ENCODE data around the gene CACHD1. TPM values are rescaled to one million over a fixed set of nuclear protein-coding genes. Genes with fewer than 3 reads are reported as not detected.

Gene CACHD1
- polyA plus RNA-seq, 1 donor from 2014 or later = 12.7 TPM

- H3K9me2 ChIP-seq (ENCODE audit: insufficient read depth, low read length) = no peaks in the 10 kb centered on the region
- no peak overlapping the region for H3K4me2 ChIP-seq (ENCODE audit: low read length)
- no peak for TF ChIP-seq RAD21 (conservative IDR thresholded peaks at IDR 0.05)
- no peak for TF ChIP-seq POLR2AphosphoS5 (IDR thresholded peaks at IDR 0.05)
- TF ChIP-seq, protein P1, sequence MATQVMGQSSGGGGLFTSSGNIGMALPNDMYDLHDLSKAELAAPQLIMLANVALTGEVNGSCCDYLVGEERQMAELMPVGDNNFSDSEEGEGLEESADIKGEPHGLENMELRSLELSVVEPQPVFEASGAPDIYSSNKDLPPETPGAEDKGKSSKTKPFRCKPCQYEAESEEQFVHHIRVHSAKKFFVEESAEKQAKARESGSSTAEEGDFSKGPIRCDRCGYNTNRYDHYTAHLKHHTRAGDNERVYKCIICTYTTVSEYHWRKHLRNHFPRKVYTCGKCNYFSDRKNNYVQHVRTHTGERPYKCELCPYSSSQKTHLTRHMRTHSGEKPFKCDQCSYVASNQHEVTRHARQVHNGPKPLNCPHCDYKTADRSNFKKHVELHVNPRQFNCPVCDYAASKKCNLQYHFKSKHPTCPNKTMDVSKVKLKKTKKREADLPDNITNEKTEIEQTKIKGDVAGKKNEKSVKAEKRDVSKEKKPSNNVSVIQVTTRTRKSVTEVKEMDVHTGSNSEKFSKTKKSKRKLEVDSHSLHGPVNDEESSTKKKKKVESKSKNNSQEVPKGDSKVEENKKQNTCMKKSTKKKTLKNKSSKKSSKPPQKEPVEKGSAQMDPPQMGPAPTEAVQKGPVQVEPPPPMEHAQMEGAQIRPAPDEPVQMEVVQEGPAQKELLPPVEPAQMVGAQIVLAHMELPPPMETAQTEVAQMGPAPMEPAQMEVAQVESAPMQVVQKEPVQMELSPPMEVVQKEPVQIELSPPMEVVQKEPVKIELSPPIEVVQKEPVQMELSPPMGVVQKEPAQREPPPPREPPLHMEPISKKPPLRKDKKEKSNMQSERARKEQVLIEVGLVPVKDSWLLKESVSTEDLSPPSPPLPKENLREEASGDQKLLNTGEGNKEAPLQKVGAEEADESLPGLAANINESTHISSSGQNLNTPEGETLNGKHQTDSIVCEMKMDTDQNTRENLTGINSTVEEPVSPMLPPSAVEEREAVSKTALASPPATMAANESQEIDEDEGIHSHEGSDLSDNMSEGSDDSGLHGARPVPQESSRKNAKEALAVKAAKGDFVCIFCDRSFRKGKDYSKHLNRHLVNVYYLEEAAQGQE (IDR thresholded peaks at IDR 0.05; ENCODE audit: borderline replicate concordance) = no peak
- TF ChIP-seq TAF1 (IDR thresholded peaks at IDR 0.05; ENCODE audit: low read depth) = no peak
- H3K36me3 ChIP-seq (ENCODE audit: insufficient read depth, low read length) = no peaks in the 10 kb centered on the region
- no peaks in the 10 kb centered on the region for H3K9me3 ChIP-seq (ENCODE audit: low read length)
- H3K9ac ChIP-seq (ENCODE audit: low read length) = no peak overlapping the region
- no peak overlapping the region for H3K4me3 ChIP-seq (ENCODE audit: low read length)
- H3K27me3 ChIP-seq (ENCODE audit: insufficient read depth, low read depth, low read length) = no peaks in the 10 kb centered on the region
- H3K79me2 ChIP-seq (replicated peaks; ENCODE audit: insufficient read depth, low read length) = no peaks in the 10 kb centered on the region
- no peaks in the 10 kb centered on the region for H4K20me1 ChIP-seq (ENCODE audit: insufficient read depth)
- no peaks in the 10 kb centered on the region for H3F3A ChIP-seq (ENCODE audit: insufficient read depth, low read length, poor library complexity, severe bottlenecking)
- H3K27ac ChIP-seq (ENCODE audit: low read length) = no peak overlapping the region
- H2AFZ ChIP-seq (ENCODE audit: low read depth, low read length) = no peak overlapping the region
These were observed 28.4 kb downstream of the CACHD1 start for GRCh38 chr1:64498325-64498724.

- H3K4me3 ChIP-seq (ENCODE audit: low read length) = no peak overlapping the region
- H3F3A ChIP-seq (ENCODE audit: insufficient read depth, low read length, poor library complexity, severe bottlenecking) = no peaks in the 10 kb centered on the region
- H3K79me2 ChIP-seq (replicated peaks; ENCODE audit: insufficient read depth, low read length) = no peaks in the 10 kb centered on the region
- no peak overlapping the region for H3K9ac ChIP-seq (ENCODE audit: low read length)
- H4K20me1 ChIP-seq (ENCODE audit: insufficient read depth) = no peaks in the 10 kb centered on the region
- H3K27ac ChIP-seq (ENCODE audit: low read length) = no peak overlapping the region
- no peak overlapping the region for H3K4me2 ChIP-seq (ENCODE audit: low read length)
- no peak overlapping the region for H2AFZ ChIP-seq (ENCODE audit: low read depth, low read length)
- H3K9me2 ChIP-seq (ENCODE audit: insufficient read depth, low read length) = no peaks in the 10 kb centered on the region
- H3K9me3 ChIP-seq (ENCODE audit: low read length) = no peaks in the 10 kb centered on the region
- TF ChIP-seq, protein P2, sequence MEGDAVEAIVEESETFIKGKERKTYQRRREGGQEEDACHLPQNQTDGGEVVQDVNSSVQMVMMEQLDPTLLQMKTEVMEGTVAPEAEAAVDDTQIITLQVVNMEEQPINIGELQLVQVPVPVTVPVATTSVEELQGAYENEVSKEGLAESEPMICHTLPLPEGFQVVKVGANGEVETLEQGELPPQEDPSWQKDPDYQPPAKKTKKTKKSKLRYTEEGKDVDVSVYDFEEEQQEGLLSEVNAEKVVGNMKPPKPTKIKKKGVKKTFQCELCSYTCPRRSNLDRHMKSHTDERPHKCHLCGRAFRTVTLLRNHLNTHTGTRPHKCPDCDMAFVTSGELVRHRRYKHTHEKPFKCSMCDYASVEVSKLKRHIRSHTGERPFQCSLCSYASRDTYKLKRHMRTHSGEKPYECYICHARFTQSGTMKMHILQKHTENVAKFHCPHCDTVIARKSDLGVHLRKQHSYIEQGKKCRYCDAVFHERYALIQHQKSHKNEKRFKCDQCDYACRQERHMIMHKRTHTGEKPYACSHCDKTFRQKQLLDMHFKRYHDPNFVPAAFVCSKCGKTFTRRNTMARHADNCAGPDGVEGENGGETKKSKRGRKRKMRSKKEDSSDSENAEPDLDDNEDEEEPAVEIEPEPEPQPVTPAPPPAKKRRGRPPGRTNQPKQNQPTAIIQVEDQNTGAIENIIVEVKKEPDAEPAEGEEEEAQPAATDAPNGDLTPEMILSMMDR (IDR thresholded peaks at IDR 0.05; ENCODE audit: poor library complexity, severe bottlenecking) = no peak
- no peak for TF ChIP-seq SMC3 (conservative IDR thresholded peaks at IDR 0.05; ENCODE audit: poor library complexity)
- TF ChIP-seq, protein P1 (IDR thresholded peaks at IDR 0.05; ENCODE audit: borderline replicate concordance) = no peak
- TF ChIP-seq MXI1 (conservative IDR thresholded peaks at IDR 0.05; ENCODE audit: poor library complexity, severe bottlenecking) = no peak
- TF ChIP-seq RAD21 (conservative IDR thresholded peaks at IDR 0.05) = no peak
- TF ChIP-seq EZH2 (IDR thresholded peaks at IDR 0.05; ENCODE audit: borderline replicate concordance, insufficient read depth, low read length, poor library complexity, severe bottlenecking) = no peak
- no peak for TF ChIP-seq EP300 (conservative IDR thresholded peaks at IDR 0.05; ENCODE audit: poor library complexity, severe bottlenecking)
- TF ChIP-seq POLR2AphosphoS5 (IDR thresholded peaks at IDR 0.05) = no peak
- no peaks in the 10 kb centered on the region for H3K36me3 ChIP-seq (ENCODE audit: insufficient read depth, low read length)
- no peaks in the 10 kb centered on the region for H3K27me3 ChIP-seq (ENCODE audit: insufficient read depth, low read depth, low read length)
These were observed 29.1 kb downstream of the CACHD1 start for GRCh38 chr1:64499011-64499410.

All from neural cell (in vitro differentiated cells).